ENCODE results near the gene CSTPP1. TPM values are rescaled to one million over a fixed set of nuclear protein-coding genes. Genes with fewer than 3 reads are reported as not detected.

The CSTPP1 gene
- total and polyA plus RNA-seq, 2 of the 8 experiments (the other 6 are each of a cell fraction or from before 2014, with no cell fraction given) = 24.2 to 28.7 TPM

DNA sequence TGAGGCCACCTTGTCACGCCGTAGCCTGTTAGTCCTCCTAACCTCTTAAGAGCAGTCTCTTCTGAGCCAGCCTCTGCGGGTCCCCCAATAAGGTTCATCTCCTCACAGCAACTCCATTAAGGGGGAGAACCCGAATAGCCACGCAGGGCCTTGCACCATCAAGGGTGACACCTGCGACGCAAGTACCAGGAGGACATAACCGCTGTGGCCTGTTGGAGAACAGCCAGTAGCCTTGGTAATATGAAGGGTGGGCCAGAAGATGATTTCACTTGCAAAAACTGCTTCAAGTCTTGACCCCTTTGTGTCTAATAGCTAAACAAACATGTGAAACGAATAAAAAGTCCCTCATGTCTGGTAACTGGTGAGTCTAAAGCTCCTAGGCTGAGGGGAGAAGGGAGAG lies 225.3 kb downstream of the CSTPP1 start:
- FAIRE-seq = no peak
- POLR2A ChIA-PET (ENCODE audit: partially characterized antibody) = interaction anchor here (0.5 to 3.2 kb wide), 14 partner anchors 9 to 443 kb away, joined by 3 to 17 read pairs (median 4); partner anchors contain the start of genes ARFGAP2, DDB2 and F2
- Histone ChIP-seq H2BK5ac (ENCODE audit: low read depth, low read length) (no peak overlapping the region), H3K9ac (replicated peaks in 1 of 4; ENCODE audit: extremely low read depth in 1 of 4, low read depth in 3 of 4, low read length in 3 of 4) (no peak overlapping the region; a peak in 1 of 7 replicates), H3K9me3 (ENCODE audit: insufficient read depth in 2 of 2, low read depth in 1 of 2, low read length in 1 of 2) (no peaks in the 10 kb centered on the region), H3K36me3 (ENCODE audit: control insufficient read depth in 2 of 4, insufficient read depth in 4 of 4, low read length in 3 of 4) (peaks cover 11 to 24% (median 20%) of the 10 kb centered on the region in 4 experiments; a peak in 7 of 8 replicates), H2BK120ac (replicated peaks; ENCODE audit: low read depth, low read length) (no peak overlapping the region), H3K4ac (replicated peaks; ENCODE audit: insufficient read length, low read depth, low read length) (no peak overlapping the region), H2BK12ac (ENCODE audit: low read depth, low read length) (no peak overlapping the region), H3K79me2 (ENCODE audit: control insufficient read depth in 1 of 2, insufficient read depth in 2 of 2, low read length in 2 of 2) (no peaks in the 10 kb centered on the region), H4K5ac (ENCODE audit: insufficient read length, low read depth, low read length) (no peak overlapping the region), H2BK15ac (ENCODE audit: low read length) (no peak overlapping the region), H3K56ac (replicated peaks; ENCODE audit: insufficient read length, low read depth, low read length) (no peak overlapping the region), H3K27me3 (replicated peaks in 1 of 4; ENCODE audit: control insufficient read depth in 3 of 4, extremely low read depth in 1 of 4, insufficient read depth in 3 of 4, low read length in 3 of 4) (no peaks in the 10 kb centered on the region), H3K18ac (ENCODE audit: extremely low read depth, low read length) (no peak overlapping the region), H3K27ac (ENCODE audit: low read depth, low read length) (no peak overlapping the region), H4K8ac (ENCODE audit: extremely low read depth, insufficient read depth, low read length) (no peak overlapping the region), H3K14ac (ENCODE audit: insufficient read length) (no peak overlapping the region), H4K91ac (replicated peaks; ENCODE audit: insufficient read length, low read length) (no peak overlapping the region), H2BK20ac (ENCODE audit: low read length) (no peak overlapping the region), H4K20me1 (replicated peaks in 1 of 2; ENCODE audit: control insufficient read depth in 1 of 2, insufficient read depth in 2 of 2, low read length in 2 of 2) (peaks cover 0 to 7% of the 10 kb centered on the region in 2 experiments), H3K79me1 (ENCODE audit: low read depth, low read length) (no peaks in the 10 kb centered on the region), H3K4me1 (replicated peaks in 1 of 4; ENCODE audit: control insufficient read depth in 3 of 4, insufficient read depth in 4 of 4, low read length in 3 of 4) (no peaks in the 10 kb centered on the region), H3K4me3 (ENCODE audit: extremely low read depth in 1 of 4, insufficient read depth in 2 of 4, low read depth in 3 of 4, low read length in 4 of 4) (no peak overlapping the region), H3K23ac (ENCODE audit: insufficient read length) (no peak overlapping the region), H3K23me2 (ENCODE audit: low read depth, low read length) (no peaks in the 10 kb centered on the region), H3K4me2 (ENCODE audit: insufficient read depth in 1 of 2, low read depth in 2 of 2, low read length in 2 of 2) (no peak overlapping the region), H2AFZ (ENCODE audit: low read length) (no peak overlapping the region), H2AK5ac (ENCODE audit: low read depth, low read length) (no peak overlapping the region)
- TF ChIP-seq MAFK (IDR thresholded peaks at IDR 0.05; ENCODE audit: low read depth, low read length) = no peak
- no peak for TF ChIP-seq JUND (IDR thresholded peaks at IDR 0.05; ENCODE audit: low read length)
- no peak for TF ChIP-seq CBX8 (IDR thresholded peaks at IDR 0.05; ENCODE audit: borderline replicate concordance, low read depth, low read length)
- TF ChIP-seq SIRT6 (IDR thresholded peaks at IDR 0.05; ENCODE audit: low read length) = no peak
- no peak for TF ChIP-seq PHF8 (conservative IDR thresholded peaks at IDR 0.05; ENCODE audit: low read depth, low read length)
- TF ChIP-seq EP300 (IDR thresholded peaks at IDR 0.05; ENCODE audit: borderline replicate concordance in 1 of 2, low read depth in 2 of 2, low read length in 2 of 2) = no peak
- no peak for TF ChIP-seq TCF12 (IDR thresholded peaks at IDR 0.05; ENCODE audit: low read depth, low read length)
- no peak for DNase-seq (ENCODE audit: low read depth in 1 of 2, low spot score in 2 of 2)
- CTCF ChIA-PET (ENCODE audit: partially characterized antibody) = interaction anchor here (0.6 to 4.2 kb wide), 25 partner anchors 9 to 438 kb away, joined by 3 to 32 read pairs (median 4); partner anchors contain the start of gene ARFGAP2
- 82% methylated on average over 9 of the region's 9 CpGs; no CpG with 5 or more reads in 1 of the 2 experiments for WGBS, 2 experiments (ENCODE audit: extremely low coverage in 1 of 2, insufficient coverage in 1 of 2, insufficient read length in 1 of 2, insufficient replicate concordance in 2 of 2, low coverage in 1 of 2, low lambda C conversion rate in 2 of 2, missing lambda C conversion rate in 1 of 2)
